ENCODE results near the gene RPL41. TPM values are rescaled to one million over a fixed set of nuclear protein-coding genes. Genes with fewer than 3 reads are reported as not detected.

Gene RPL41
- polyA plus RNA-seq, 1 of the 3 experiments (the other 2 are of a cell fraction), result 12,464 TPM

DNA sequence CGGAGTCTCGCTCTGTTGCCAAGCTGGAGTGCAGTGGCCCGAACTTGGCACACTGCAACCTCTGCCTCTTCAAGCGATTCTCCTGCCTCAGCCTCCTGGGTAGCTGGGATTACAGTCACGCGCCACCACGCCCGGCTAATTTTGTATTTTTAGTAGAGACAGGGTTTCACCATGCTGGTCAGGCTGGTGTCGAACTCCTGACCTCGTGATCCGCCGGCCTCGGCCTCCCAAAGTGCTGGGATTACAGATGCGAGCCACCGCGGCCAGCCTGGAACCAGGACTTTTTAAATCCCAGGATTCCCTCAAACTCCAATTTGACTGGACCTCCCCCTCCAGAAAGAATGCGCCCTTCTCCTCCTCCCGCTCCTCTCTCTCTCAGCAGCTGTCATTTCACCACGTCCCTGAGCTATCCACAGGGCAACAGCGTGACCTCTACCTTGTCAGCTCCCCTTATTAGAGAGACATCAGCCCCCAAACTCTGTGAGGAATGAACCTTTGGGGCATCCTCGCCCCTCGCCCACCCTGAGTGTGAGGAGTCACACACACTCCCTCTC lies 13.6 kb downstream of the RPL41 start:
- Histone ChIP-seq H3K79me2 (ENCODE audit: insufficient read depth) (peaks cover 46% of the 10 kb centered on the region), H3F3A (replicated peaks; ENCODE audit: insufficient read depth) (peaks cover 25% of the 10 kb centered on the region), H3K9ac (peak overlapping the region; percentile 88), H2AFZ (ENCODE audit: low read depth) (no peak overlapping the region), H3K27ac (ENCODE audit: low read depth in 2 of 2, low read length in 1 of 2) (peak overlapping the region in 1 of 2 experiments; percentile 74; a peak in 1 of 4 replicates), H3K9me2 (no peaks in the 10 kb centered on the region), H3K4me2 (peak overlapping the region; percentile 98), H4K20me1 (ENCODE audit: insufficient read depth) (no peaks in the 10 kb centered on the region), H3K36me3 (replicated peaks in 1 of 2; ENCODE audit: control insufficient read depth in 1 of 2, insufficient read depth in 2 of 2, low read length in 1 of 2) (peaks cover 38 to 42% of the 10 kb centered on the region in 2 experiments), H3K4me3 (ENCODE audit: low read depth in 2 of 2, low read length in 1 of 2) (peak overlapping the region; percentile 67 to 89), H3K4me1 (ENCODE audit: control insufficient read depth in 1 of 2, insufficient read depth in 2 of 2, low read depth in 1 of 2, low read length in 1 of 2) (peaks cover 13 to 23% of the 10 kb centered on the region in 2 experiments), H3K27me3 (ENCODE audit: insufficient read depth) (no peaks in the 10 kb centered on the region), H3K9me3 (no peaks in the 10 kb centered on the region)
- WGBS (ENCODE audit: low lambda C conversion rate), result 90% methylated on average over 22 of the region's 22 CpGs
- TF ChIP-seq, protein P1, sequence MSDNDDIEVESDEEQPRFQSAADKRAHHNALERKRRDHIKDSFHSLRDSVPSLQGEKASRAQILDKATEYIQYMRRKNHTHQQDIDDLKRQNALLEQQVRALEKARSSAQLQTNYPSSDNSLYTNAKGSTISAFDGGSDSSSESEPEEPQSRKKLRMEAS (IDR thresholded peaks at IDR 0.05; ENCODE audit: low read depth), result no peak
- no peak for TF ChIP-seq NFIC (IDR thresholded peaks at IDR 0.05; ENCODE audit: borderline replicate concordance)
- TF ChIP-seq FOXM1 (IDR thresholded peaks at IDR 0.05; ENCODE audit: low read depth), result no peak
- no peak for TF ChIP-seq SIN3A (IDR thresholded peaks at IDR 0.05; ENCODE audit: borderline replicate concordance, low read depth, low read length)
- TF ChIP-seq TEAD4 (IDR thresholded peaks at IDR 0.05; ENCODE audit: borderline replicate concordance, insufficient read depth), result no peak
- TF ChIP-seq, protein P2, sequence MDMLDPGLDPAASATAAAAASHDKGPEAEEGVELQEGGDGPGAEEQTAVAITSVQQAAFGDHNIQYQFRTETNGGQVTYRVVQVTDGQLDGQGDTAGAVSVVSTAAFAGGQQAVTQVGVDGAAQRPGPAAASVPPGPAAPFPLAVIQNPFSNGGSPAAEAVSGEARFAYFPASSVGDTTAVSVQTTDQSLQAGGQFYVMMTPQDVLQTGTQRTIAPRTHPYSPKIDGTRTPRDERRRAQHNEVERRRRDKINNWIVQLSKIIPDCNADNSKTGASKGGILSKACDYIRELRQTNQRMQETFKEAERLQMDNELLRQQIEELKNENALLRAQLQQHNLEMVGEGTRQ (IDR thresholded peaks at IDR 0.05; ENCODE audit: borderline replicate concordance, low read depth, low read length), result no peak
- no peak for TF ChIP-seq CHD2 (IDR thresholded peaks at IDR 0.05; ENCODE audit: low read length, partially characterized antibody)
- TF ChIP-seq POLR2AphosphoS5 (IDR thresholded peaks at IDR 0.05; ENCODE audit: low read depth, low read length), result no peak
- no peak for TF ChIP-seq RAD21 (IDR thresholded peaks at IDR 0.05; ENCODE audit: low read length)
- TF ChIP-seq RFX5 (IDR thresholded peaks at IDR 0.05; ENCODE audit: low read length), result no peak
- TF ChIP-seq GATA2 (CRISPR knock-in tag; IDR thresholded peaks at IDR 0.05), result no peak
- TF ChIP-seq, protein P3, sequence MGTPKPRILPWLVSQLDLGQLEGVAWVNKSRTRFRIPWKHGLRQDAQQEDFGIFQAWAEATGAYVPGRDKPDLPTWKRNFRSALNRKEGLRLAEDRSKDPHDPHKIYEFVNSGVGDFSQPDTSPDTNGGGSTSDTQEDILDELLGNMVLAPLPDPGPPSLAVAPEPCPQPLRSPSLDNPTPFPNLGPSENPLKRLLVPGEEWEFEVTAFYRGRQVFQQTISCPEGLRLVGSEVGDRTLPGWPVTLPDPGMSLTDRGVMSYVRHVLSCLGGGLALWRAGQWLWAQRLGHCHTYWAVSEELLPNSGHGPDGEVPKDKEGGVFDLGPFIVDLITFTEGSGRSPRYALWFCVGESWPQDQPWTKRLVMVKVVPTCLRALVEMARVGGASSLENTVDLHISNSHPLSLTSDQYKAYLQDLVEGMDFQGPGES (IDR thresholded peaks at IDR 0.05; ENCODE audit: low read depth, low read length), result no peak
- TF ChIP-seq FOXJ3 (CRISPR knock-in tag; IDR thresholded peaks at IDR 0.05), result no peak
- TF ChIP-seq EZH2phosphoT487 (IDR thresholded peaks at IDR 0.05; ENCODE audit: borderline replicate concordance, low read depth), result no peak
- TF ChIP-seq, protein P4, sequence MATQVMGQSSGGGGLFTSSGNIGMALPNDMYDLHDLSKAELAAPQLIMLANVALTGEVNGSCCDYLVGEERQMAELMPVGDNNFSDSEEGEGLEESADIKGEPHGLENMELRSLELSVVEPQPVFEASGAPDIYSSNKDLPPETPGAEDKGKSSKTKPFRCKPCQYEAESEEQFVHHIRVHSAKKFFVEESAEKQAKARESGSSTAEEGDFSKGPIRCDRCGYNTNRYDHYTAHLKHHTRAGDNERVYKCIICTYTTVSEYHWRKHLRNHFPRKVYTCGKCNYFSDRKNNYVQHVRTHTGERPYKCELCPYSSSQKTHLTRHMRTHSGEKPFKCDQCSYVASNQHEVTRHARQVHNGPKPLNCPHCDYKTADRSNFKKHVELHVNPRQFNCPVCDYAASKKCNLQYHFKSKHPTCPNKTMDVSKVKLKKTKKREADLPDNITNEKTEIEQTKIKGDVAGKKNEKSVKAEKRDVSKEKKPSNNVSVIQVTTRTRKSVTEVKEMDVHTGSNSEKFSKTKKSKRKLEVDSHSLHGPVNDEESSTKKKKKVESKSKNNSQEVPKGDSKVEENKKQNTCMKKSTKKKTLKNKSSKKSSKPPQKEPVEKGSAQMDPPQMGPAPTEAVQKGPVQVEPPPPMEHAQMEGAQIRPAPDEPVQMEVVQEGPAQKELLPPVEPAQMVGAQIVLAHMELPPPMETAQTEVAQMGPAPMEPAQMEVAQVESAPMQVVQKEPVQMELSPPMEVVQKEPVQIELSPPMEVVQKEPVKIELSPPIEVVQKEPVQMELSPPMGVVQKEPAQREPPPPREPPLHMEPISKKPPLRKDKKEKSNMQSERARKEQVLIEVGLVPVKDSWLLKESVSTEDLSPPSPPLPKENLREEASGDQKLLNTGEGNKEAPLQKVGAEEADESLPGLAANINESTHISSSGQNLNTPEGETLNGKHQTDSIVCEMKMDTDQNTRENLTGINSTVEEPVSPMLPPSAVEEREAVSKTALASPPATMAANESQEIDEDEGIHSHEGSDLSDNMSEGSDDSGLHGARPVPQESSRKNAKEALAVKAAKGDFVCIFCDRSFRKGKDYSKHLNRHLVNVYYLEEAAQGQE (IDR thresholded peaks at IDR 0.05; ENCODE audit: low read depth, low read length), result no peak
- no peak for TF ChIP-seq MXI1 (IDR thresholded peaks at IDR 0.05; ENCODE audit: low read depth, low read length)
- TF ChIP-seq CTCF (IDR thresholded peaks at IDR 0.05), result no peak
- CTCF ChIA-PET, result interaction anchor here (0.8 to 16.0 kb wide), 8 partner anchors 9 to 204 kb away, joined by 3 to 272 read pairs (median 4); partner anchors contain the start of genes MYL6, PAN2 and SMARCC2
- POLR2A ChIA-PET, result interaction anchor here (0.7 to 2.7 kb wide), 3 partner anchors 12 to 25 kb away, joined by 3 to 14 read pairs (median 4); partner anchors contain the start of gene PA2G4
- no peak for DNase-seq
